IMR-90 (cell line): ENCODE results near the gene HSFX3.
A peak's percentile ranks its signal among the peaks of the same experiment; 100 is the strongest.

Source experiments
- BHLHE40 ChIP-seq: fragments of 150-350 bp; IDR thresholded peaks from 2 replicates; pipeline ENCODE4 v1.6.1; 2016; ENCODE audit warnings: mild to moderate bottlenecking, low read depth, low read length
- CEBPB ChIP-seq: IDR thresholded peaks from 2 replicates; pipeline ENCODE4 v1.6.1; 2012; ENCODE audit warnings: low read depth, low read length, improper control_type of control experiment
- CTCF ChIP-seq: conservative IDR thresholded peaks from 2 replicates; pipeline ENCODE4 v1.5.1; 2012; ENCODE audit warnings: mild to moderate bottlenecking, low read depth, low read length, improper control_type of control experiment
- ELK1 ChIP-seq: fragments of 150-350 bp; IDR thresholded peaks from 2 replicates; pipeline ENCODE4 v1.6.1; 2016; ENCODE audit warnings: low read depth, mild to moderate bottlenecking, low read length, moderate library complexity, borderline replicate concordance
- FOS ChIP-seq: fragments of 150-350 bp; IDR thresholded peaks from 2 replicates; pipeline ENCODE4 v1.6.1; 2016; ENCODE audit warnings: low read depth, low read length
- MAFK ChIP-seq: IDR thresholded peaks from 2 replicates; pipeline ENCODE4 v1.6.1; 2012; ENCODE audit warnings: low read depth, low read length, improper control_type of control experiment
- MXI1 ChIP-seq: IDR thresholded peaks from 2 replicates; pipeline ENCODE4 v1.6.1; 2012; ENCODE audit warnings: low read depth, mild to moderate bottlenecking, low read length, moderate library complexity, borderline replicate concordance
- POLR2A ChIP-seq: IDR thresholded peaks from 2 replicates; pipeline ENCODE4 v1.6.1; 2012; ENCODE audit warnings: mild to moderate bottlenecking, low read depth, low read length
- RAD21 ChIP-seq: IDR thresholded peaks from 2 replicates; pipeline ENCODE4 v1.6.1; 2012; ENCODE audit warnings: low read length, improper control_type of control experiment
- RCOR1 ChIP-seq: IDR thresholded peaks from 2 replicates; pipeline ENCODE4 v1.6.1; 2012; ENCODE audit warnings: mild to moderate bottlenecking, low read length, improper control_type of control experiment; ENCODE audit not compliant: insufficient replicate concordance
- RFX5 ChIP-seq: IDR thresholded peaks from 2 replicates; pipeline ENCODE4 v1.8.0; 2012; ENCODE audit warnings: low read depth, mild to moderate bottlenecking, low read length, moderate library complexity
- SMC3 ChIP-seq: fragments of 150-350 bp; IDR thresholded peaks from 2 replicates; pipeline ENCODE4 v1.6.1; 2016; ENCODE audit warnings: low read depth, mild to moderate bottlenecking, antibody characterized with exemption, low read length, moderate library complexity
- USF2 ChIP-seq: fragments of 150-350 bp; IDR thresholded peaks from 2 replicates; pipeline ENCODE4 v1.6.1; 2017; ENCODE audit warnings: mild to moderate bottlenecking, antibody characterized with exemption, low read length, low read depth

- TF ChIP-seq CTCF, result peak; percentile 50
- no peak for TF ChIP-seq RCOR1
- no peak for TF ChIP-seq MAFK
- TF ChIP-seq POLR2A, result no peak
- no peak for TF ChIP-seq BHLHE40
- TF ChIP-seq SMC3, result peak; percentile 30; the same call in 1 of the 2 replicates
- no peak for TF ChIP-seq MXI1
- peak; percentile 30 for TF ChIP-seq RAD21
- TF ChIP-seq USF2, result no peak
- no peak for TF ChIP-seq ELK1
- no peak for TF ChIP-seq RFX5
- TF ChIP-seq FOS, result no peak
- TF ChIP-seq CEBPB, result no peak
Observed at GRCh38 chrX:149527705-149528104, 22.0 kb downstream of the HSFX3 start.
